ENCODE results near the gene RCAN3. TPM values are rescaled to one million over a fixed set of nuclear protein-coding genes. Genes with fewer than 3 reads are reported as not detected.

Gene RCAN3
- total and polyA plus RNA-seq, 7 donors: 0.31 to 3.0 (median 0.96) TPM

GRCh38 chr1:24481843-24482610 lies 20.6 kb upstream of the RCAN3 start:
- Histone ChIP-seq H3K36me3 (ENCODE audit: insufficient read depth in 1 of 2, low read depth in 1 of 2) (no peaks in the 10 kb centered on the region), H3K4me1 (no peaks in the 10 kb centered on the region), H3K27me3 (ENCODE audit: insufficient read depth in 3 of 3, low read length in 2 of 3) (no peaks in the 10 kb centered on the region), H3K9me3 (no peaks in the 10 kb centered on the region), H3K27ac (no peak overlapping the region), H3K4me3 (no peak overlapping the region)
- 88 to 89% (median 89%) methylated on average over 16 of the region's 16 CpGs for WGBS, 3 donors
- intact Hi-C loops (cut with DNase I): no loop called here
- TF ChIP-seq CTCF (IDR thresholded peaks at IDR 0.05): no peak
- DNase-seq (no peak), ATAC-seq (no peak)

- H3K4me3 ChIP-seq: no peak overlapping the region
- intact Hi-C loops (cut with DNase I): no loop called here
- ATAC-seq: no peak
- no peaks in the 10 kb centered on the region for H3K9me3 ChIP-seq
- no peaks in the 10 kb centered on the region for H3K4me1 ChIP-seq
- TF ChIP-seq CTCF (IDR thresholded peaks at IDR 0.05): no peak
- H3K27ac ChIP-seq: no peak overlapping the region
- 82 to 92% (median 82%) methylated on average over 5 of the region's 5 CpGs for WGBS, 3 donors
- DNase-seq: no peak
- H3K36me3 ChIP-seq (ENCODE audit: insufficient read depth in 1 of 2, low read depth in 1 of 2): no peaks in the 10 kb centered on the region
- no peaks in the 10 kb centered on the region for H3K27me3 ChIP-seq (ENCODE audit: insufficient read depth in 3 of 3, low read length in 2 of 3)
Measured at GRCh38 chr1:24483441-24483840, 19.2 kb upstream of the RCAN3 start.

- intact Hi-C loops (cut with DNase I): no loop called here
- DNase-seq (no peak), ATAC-seq (no peak)
- no peak for TF ChIP-seq CTCF (IDR thresholded peaks at IDR 0.05)
- Histone ChIP-seq H3K4me3 (no peak overlapping the region), H3K36me3 (ENCODE audit: insufficient read depth in 1 of 2, low read depth in 1 of 2) (no peaks in the 10 kb centered on the region), H3K4me1 (no peaks in the 10 kb centered on the region), H3K9me3 (no peaks in the 10 kb centered on the region), H3K27me3 (ENCODE audit: insufficient read depth in 3 of 3, low read length in 2 of 3) (no peaks in the 10 kb centered on the region), H3K27ac (no peak overlapping the region)
- 48 to 70% (median 57%) methylated on average over 4 of the region's 4 CpGs for WGBS, 3 donors
Measured at GRCh38 chr1:24484199-24484598, 18.4 kb upstream of the RCAN3 start.

GRCh38 chr1:24486331-24487065 lies 16.1 kb upstream of the RCAN3 start:
- Histone ChIP-seq H3K9me3 (no peaks in the 10 kb centered on the region), H3K4me1 (no peaks in the 10 kb centered on the region), H3K27me3 (ENCODE audit: insufficient read depth in 3 of 3, low read length in 2 of 3) (peaks cover 0 to 9% (median 0%) of the 10 kb centered on the region in 3 donors), H3K4me3 (no peak overlapping the region), H3K27ac (no peak overlapping the region), H3K36me3 (ENCODE audit: insufficient read depth in 1 of 2, low read depth in 1 of 2) (no peaks in the 10 kb centered on the region)
- no peak for ATAC-seq
- 70 to 79% (median 77%) methylated on average over 7 of the region's 7 CpGs for WGBS, 3 donors
- DNase-seq: no peak
- intact Hi-C loops (cut with DNase I): no loop called here
- TF ChIP-seq CTCF (IDR thresholded peaks at IDR 0.05): no peak

All from psoas muscle (tissue), 8 donors.